ENCODE results near the gene HSD17B2.
A peak's percentile ranks its signal among the peaks of the same experiment; 100 is the strongest.

The HSD17B2 gene

GRCh38 chr16:82047787-82048186 lies 12.7 kb downstream of the HSD17B2 start:
- DNase-seq (ENCODE audit: low read depth, low spot score), result no peak

DNA sequence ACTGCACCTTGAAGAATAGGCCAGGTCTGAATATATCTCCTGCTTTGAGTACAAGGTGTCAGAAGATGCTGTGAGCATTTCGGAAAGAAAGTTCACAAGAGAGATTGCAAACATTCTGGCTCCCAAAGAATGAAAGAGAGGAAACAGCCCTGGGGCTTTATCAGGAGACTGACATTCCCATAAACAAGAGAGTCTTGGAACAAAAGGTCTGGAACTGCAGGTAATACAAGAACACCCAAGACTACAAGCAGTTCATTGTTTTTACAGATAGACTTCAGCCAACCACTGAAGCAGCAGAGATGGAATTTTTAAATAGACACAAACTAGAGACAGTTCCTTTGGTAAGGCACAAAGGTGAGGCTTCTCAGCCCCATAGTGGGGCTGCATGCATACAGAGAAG lies 14.4 kb downstream of the HSD17B2 start:
- no peak for DNase-seq (ENCODE audit: low read depth, low spot score)

DNA sequence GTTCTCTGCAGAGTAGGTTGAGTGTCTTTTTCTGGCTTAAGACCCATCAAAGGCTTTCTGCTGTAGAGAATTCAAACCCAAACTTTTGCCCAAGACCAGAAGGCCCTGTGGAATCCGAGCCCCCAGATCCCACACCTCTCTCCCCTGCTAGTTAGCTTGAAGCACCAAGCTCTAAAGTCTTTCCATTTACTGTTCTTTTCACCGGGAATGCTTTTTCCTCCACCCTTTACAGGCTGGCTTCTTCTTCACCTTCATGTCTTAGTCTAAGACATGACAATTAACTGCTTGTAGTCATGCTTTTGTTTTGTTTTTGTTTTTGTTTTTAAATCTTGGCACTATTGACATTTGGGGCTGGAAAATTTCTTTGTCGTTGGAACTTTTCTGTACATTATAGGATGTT lies 15.5 kb downstream of the HSD17B2 start:
- no peak for DNase-seq (ENCODE audit: low read depth, low spot score)

DNA sequence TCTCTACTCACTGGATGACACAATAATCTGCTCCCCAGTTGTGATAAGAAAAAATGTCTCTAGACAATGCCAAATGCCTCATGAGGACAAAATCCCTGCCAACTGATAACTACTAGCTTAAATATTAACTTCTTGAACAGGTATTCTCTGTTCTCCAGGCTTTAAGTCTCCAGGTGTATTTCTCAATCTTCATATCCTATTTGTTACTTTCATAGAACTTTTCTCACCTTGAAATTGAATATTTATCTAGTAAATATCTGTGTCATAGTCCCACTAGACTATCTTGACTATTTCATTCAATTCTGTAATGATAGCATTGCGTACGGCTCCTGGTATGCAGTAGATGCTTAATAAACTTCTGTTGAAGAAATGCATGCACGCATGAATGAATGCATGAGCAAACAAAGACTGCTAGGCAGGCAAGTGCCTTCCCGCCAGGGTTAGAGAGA lies 15.9 kb downstream of the HSD17B2 start:
- DNase-seq (ENCODE audit: low read depth, low spot score), result no peak

GRCh38 chr16:82051656-82052055 lies 16.6 kb downstream of the HSD17B2 start:
- no peak for DNase-seq (ENCODE audit: low read depth, low spot score)

- no peak for DNase-seq (ENCODE audit: low read depth, low spot score)
Observed at GRCh38 chr16:82055117-82055516, 20.1 kb downstream of the HSD17B2 start.

DNA sequence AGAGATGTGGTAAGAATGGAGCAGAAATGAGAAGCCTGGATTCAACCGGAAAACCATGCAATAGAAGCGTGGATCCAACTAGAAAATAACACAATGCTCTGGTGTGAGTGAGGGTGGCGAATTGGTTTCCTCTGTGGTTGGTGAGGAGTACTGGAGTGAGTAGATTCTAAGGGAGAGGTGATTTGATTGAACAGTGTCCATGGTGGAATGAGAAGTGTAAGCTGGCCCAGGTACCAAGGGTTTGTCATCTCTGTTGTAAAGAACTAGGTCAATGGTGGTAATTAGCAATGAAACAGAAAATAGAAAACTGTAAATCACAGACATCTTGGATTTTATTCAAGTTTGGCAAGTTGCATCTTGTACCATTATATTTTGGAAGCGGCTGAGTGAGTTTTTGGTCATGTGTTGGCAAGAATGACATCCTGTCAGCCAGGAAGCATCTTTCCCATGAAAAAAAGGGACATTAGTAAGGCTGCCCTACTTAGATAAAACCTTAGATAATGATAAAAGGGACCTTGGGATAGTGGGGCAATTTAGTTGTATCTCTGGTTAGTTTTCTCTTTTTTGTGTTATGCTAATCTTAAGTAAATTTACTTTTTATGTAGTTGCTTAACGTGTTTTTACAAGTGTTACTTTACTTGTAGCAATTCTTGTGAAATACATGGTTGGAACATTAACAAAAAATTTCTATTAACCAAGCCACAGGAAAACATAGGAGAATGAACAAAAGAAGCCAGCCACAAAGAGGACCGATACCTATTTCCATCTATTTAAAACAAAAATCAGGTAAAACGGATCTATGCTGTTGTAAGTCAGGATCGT lies 20.9 kb downstream of the HSD17B2 start:
- DNase-seq (ENCODE audit: low read depth, low spot score), result no peak

DNA sequence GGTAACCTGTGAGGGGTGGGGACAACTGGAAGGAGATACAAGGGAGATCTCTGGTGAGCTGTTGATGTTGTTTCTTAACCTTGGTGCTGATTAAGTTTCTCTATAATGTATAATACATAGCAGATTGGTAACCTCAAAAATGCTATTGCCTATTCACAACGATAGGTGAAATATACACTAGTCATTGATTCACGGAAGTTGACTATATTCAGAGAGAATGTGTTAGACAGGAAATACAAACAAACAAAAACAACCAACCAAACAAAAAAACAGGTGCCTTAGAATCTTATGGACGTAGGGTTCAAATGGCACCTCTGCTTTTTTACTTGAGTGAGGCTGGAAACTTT lies 21.5 kb downstream of the HSD17B2 start:
- no peak for DNase-seq (ENCODE audit: low read depth, low spot score)

DNA sequence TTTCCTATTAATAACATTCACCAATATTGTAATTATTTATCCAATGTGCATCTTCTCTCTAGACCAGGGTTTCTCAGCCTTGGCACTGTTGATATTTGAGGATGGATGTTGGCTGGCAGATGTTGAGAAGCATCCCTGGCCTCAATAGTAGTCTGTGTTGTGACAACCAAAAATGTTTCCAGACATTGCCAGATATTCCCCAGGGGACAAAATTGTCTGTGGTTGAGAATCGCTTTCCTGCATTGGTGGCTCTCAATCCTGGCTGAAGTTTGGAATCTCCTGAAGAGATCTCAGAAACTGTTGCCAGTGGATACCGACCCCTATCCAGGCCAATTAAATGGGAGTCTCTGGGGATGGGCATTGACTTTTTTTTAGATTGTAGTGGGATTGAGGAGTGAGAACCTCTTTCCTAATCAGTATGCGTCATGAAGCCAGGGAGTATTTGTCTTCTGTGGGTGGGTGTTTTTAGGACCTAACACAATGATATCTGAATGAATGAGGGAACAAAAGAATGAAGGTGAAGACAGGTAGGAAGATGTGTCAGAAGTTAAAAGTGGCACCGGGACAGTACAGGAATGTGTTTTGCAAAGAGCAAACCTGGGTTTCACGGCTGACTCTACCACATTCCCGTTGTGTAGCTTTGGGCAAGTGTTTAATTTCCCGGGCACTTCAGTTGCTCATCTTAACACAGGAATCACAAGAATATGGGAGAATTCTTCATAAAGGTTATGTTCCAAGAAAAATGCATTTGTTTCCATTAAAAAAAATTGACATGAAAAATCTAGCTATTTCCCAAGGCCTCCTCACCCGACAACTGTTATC lies 24.3 kb downstream of the HSD17B2 start:
- no peak for DNase-seq (ENCODE audit: low read depth, low spot score)

DNA sequence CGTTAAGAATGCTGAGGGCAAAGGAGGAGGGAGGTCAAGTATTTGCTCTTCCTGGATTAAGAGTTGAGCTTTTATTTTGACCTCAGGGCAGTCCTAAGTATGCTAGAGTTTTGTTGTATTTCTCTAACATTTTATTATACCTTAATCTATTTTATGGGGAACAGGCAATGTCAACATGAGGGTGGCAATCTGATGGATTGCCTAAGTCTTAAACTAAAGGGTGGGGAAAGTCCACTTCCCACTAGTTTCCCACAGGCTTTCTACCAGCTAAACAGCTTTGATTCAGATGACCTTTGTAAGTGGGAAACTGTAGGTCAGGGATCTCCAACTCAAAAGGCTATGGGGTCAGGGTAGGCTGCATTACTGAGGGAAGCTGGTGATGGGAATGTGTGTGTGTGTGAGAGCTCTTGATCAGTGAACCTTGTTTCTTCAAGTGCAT lies 24.9 kb downstream of the HSD17B2 start:
- no peak for DNase-seq (ENCODE audit: low read depth, low spot score)

DNA sequence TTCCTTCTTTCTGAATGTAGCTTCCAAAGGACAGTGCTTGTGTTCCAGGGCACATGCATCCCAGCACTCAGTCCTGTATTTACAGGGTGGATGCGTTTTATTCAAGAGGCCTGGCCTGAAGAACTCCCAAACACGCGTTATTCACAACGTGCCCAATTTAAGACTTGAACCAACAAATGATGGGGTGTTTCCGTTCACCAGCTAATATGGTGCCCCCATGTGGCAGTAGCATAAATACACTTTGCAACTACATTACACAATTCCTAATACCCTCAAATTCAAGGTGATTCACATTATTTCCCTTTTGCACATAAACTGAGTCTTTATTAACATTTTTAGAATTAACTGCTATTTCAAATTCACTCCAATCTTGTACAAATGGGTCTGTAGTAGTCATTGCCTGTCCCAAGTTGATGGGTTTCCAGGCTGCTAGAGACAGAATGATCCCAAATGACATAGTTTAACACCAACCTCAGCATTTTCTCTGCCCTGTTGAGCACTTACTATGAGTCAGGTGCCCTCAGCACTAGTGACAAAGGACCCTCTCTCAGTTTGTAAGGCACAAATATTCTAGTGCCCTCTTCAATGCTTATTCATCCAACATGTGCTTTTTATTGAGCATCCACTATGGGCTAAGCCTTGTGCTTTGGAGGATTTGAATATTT lies 26.9 kb downstream of the HSD17B2 start:
- peak; percentile 23 for DNase-seq (ENCODE audit: low read depth, low spot score)

- no peak for DNase-seq (ENCODE audit: low read depth, low spot score)
Observed at GRCh38 chr16:82062645-82063058, 27.6 kb downstream of the HSD17B2 start.

- DNase-seq (ENCODE audit: low read depth, low spot score), result no peak
Observed at GRCh38 chr16:82063456-82064082, 28.5 kb downstream of the HSD17B2 start.

- DNase-seq (ENCODE audit: low read depth, low spot score), result no peak
Observed at GRCh38 chr16:82067042-82067803, 32.2 kb downstream of the HSD17B2 start.

- no peak for DNase-seq (ENCODE audit: low read depth, low spot score)
Observed at GRCh38 chr16:82067804-82068325, 32.8 kb downstream of the HSD17B2 start.

- peak; percentile 56 for DNase-seq (ENCODE audit: low read depth, low spot score)
Observed at GRCh38 chr16:82070656-82071369, 35.8 kb downstream of the HSD17B2 start.

GRCh38 chr16:82071421-82071820 lies 36.4 kb downstream of the HSD17B2 start:
- no peak for DNase-seq (ENCODE audit: low read depth, low spot score)

- no peak for DNase-seq (ENCODE audit: low read depth, low spot score)
Observed at GRCh38 chr16:82072313-82072712, 37.3 kb downstream of the HSD17B2 start.

GRCh38 chr16:82074019-82074558 lies 39.0 kb downstream of the HSD17B2 start:
- DNase-seq (ENCODE audit: low read depth, low spot score), result no peak

GRCh38 chr16:82078125-82078524 lies 43.1 kb downstream of the HSD17B2 start:
- no peak for DNase-seq (ENCODE audit: low read depth, low spot score)

Measured in astrocyte of the hippocampus (primary cell).